ENCODE data around the gene PI4KA.

The PI4KA gene

DNA sequence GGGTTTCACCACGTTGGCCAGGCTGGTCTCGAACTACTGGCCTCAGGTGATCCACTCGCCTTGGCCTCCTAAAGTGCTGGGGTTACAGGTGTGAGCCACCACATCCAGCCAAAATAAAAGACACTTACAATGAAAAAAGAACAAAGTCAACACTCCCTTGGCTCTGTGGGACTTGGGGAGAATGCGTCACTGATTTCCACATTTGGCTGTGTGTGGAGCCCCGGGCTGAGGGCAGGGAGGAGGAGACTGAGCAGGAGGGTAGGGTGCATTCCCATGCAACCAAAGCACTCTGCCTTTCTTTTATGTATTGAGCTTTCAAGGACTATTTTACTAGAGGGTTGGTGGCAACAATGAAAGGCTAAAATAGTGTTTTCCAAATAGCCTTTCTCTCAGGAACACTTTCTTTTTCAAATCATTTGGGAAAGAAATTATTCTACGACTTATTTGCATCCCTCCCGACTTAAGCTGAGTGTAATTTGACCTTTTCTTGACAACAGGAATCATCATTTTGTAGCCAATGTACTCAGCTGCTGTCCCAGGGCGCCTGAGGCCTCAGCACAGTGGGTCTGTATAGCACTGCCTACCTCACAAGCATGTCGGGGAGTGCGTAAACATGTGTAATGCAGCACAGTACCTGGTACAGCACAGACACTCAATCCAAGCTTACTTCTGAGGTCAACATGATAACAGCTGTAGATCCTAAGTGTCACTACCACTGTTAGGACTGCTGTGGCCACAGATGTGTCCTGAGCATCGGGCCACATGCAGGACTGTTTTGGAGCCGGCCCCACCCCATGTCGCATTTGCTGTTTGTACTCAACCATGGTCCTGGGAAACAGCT lies 94.8 kb downstream of the PI4KA start:
- Histone ChIP-seq H3K36me3 (ENCODE audit: control insufficient read depth, insufficient read depth, low read length, severe bottlenecking) (peaks cover 53% of the 10 kb centered on the region), H3K9ac (ENCODE audit: low read length) (no peak overlapping the region), H3K27me3 (replicated peaks; ENCODE audit: control insufficient read depth, insufficient read depth, low read length) (no peaks in the 10 kb centered on the region), H3K9me3 (ENCODE audit: control insufficient read depth, low read length) (no peaks in the 10 kb centered on the region), H3K4me1 (ENCODE audit: control insufficient read depth, insufficient read depth, low read length) (no peaks in the 10 kb centered on the region), H3K4me3 (ENCODE audit: low read length) (no peak overlapping the region)
- DNase-seq (ENCODE audit: low read depth), result no peak

DNA sequence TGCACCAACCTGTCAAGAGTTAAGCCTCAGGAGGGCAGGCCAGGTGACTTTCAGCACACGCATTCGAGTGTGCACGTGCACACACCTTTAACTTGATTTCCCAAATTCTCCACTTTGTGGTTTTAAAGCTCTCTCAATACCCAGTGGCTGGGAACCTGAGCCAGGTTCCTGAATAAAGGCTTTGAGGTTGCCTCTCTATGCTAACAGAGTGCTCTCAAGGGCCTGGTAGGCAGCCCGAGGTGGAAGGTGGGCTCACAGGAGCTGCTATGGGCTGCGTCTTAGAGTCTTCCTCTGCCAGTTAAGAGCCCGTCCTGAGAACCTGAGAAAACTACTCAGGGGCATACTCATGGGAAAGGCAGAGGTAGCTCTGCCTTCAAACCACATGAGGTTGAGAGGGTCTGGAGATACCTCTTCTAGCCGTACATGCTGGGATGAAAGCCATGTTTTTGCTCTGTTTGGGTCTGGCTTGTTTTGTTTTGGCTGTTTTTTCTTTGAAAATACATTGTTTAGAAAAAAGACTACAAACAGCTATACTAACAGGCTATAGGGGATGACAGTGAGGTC lies 96.3 kb downstream of the PI4KA start:
- peaks cover 59% of the 10 kb centered on the region for H3K36me3 ChIP-seq (ENCODE audit: control insufficient read depth, insufficient read depth, low read length, severe bottlenecking)

GRCh38 chr22:20761536-20761935 lies 97.1 kb downstream of the PI4KA start:
- Histone ChIP-seq H3K9me3 (ENCODE audit: control insufficient read depth, low read length) (no peaks in the 10 kb centered on the region), H3K36me3 (ENCODE audit: control insufficient read depth, insufficient read depth, low read length, severe bottlenecking) (peaks cover 64% of the 10 kb centered on the region), H3K9ac (ENCODE audit: low read length) (no peak overlapping the region), H3K4me3 (ENCODE audit: low read length) (no peak overlapping the region), H3K27me3 (replicated peaks; ENCODE audit: control insufficient read depth, insufficient read depth, low read length) (no peaks in the 10 kb centered on the region), H3K4me1 (ENCODE audit: control insufficient read depth, insufficient read depth, low read length) (no peaks in the 10 kb centered on the region)
- peak; percentile 41 for DNase-seq (ENCODE audit: low read depth)

More for the DNA sequence above, 96.3 kb downstream of the PI4KA start:
- Histone ChIP-seq H3K4me1 (ENCODE audit: control insufficient read depth, insufficient read depth, low read length) (no peaks in the 10 kb centered on the region), H3K9me3 (ENCODE audit: control insufficient read depth, low read length) (no peaks in the 10 kb centered on the region), H3K9ac (ENCODE audit: low read length) (no peak overlapping the region), H3K4me3 (ENCODE audit: low read length) (no peak overlapping the region), H3K27me3 (replicated peaks; ENCODE audit: control insufficient read depth, insufficient read depth, low read length) (no peaks in the 10 kb centered on the region)
- DNase-seq (ENCODE audit: low read depth), result no peak

- H3K36me3 ChIP-seq (ENCODE audit: control insufficient read depth, insufficient read depth, low read length, severe bottlenecking), result peaks cover 58% of the 10 kb centered on the region
Measured at GRCh38 chr22:20760084-20760483, 98.5 kb downstream of the PI4KA start.

GRCh38 chr22:20758688-20759087 lies 99.9 kb downstream of the PI4KA start:
- no peak overlapping the region for H3K4me3 ChIP-seq (ENCODE audit: low read length)
- H3K9ac ChIP-seq (ENCODE audit: low read length), result no peak overlapping the region
- H3K9me3 ChIP-seq (ENCODE audit: control insufficient read depth, low read length), result no peaks in the 10 kb centered on the region
- H3K4me1 ChIP-seq (ENCODE audit: control insufficient read depth, insufficient read depth, low read length), result no peaks in the 10 kb centered on the region
- no peaks in the 10 kb centered on the region for H3K27me3 ChIP-seq (replicated peaks; ENCODE audit: control insufficient read depth, insufficient read depth, low read length)
- no peak for DNase-seq (ENCODE audit: low read depth)
- H3K36me3 ChIP-seq (ENCODE audit: control insufficient read depth, insufficient read depth, low read length, severe bottlenecking), result peaks cover 48% of the 10 kb centered on the region

More at GRCh38 chr22:20760084-20760483, 98.5 kb downstream of the PI4KA start:
- H3K9ac ChIP-seq (ENCODE audit: low read length), result no peak overlapping the region
- no peaks in the 10 kb centered on the region for H3K9me3 ChIP-seq (ENCODE audit: control insufficient read depth, low read length)
- DNase-seq (ENCODE audit: low read depth), result no peak
- no peaks in the 10 kb centered on the region for H3K27me3 ChIP-seq (replicated peaks; ENCODE audit: control insufficient read depth, insufficient read depth, low read length)
- H3K4me3 ChIP-seq (ENCODE audit: low read length), result no peak overlapping the region
- no peaks in the 10 kb centered on the region for H3K4me1 ChIP-seq (ENCODE audit: control insufficient read depth, insufficient read depth, low read length)

- Histone ChIP-seq H3K4me3 (ENCODE audit: low read length) (no peak overlapping the region), H3K36me3 (ENCODE audit: control insufficient read depth, insufficient read depth, low read length, severe bottlenecking) (peaks cover 52% of the 10 kb centered on the region), H3K9ac (ENCODE audit: low read length) (no peak overlapping the region), H3K4me1 (ENCODE audit: control insufficient read depth, insufficient read depth, low read length) (no peaks in the 10 kb centered on the region), H3K27me3 (replicated peaks; ENCODE audit: control insufficient read depth, insufficient read depth, low read length) (no peaks in the 10 kb centered on the region), H3K9me3 (ENCODE audit: control insufficient read depth, low read length) (no peaks in the 10 kb centered on the region)
- no peak for DNase-seq (ENCODE audit: low read depth)
Measured at GRCh38 chr22:20756846-20757245, 101.8 kb downstream of the PI4KA start.

GRCh38 chr22:20752873-20753272 lies 105.7 kb downstream of the PI4KA start:
- H3K9me3 ChIP-seq (ENCODE audit: control insufficient read depth, low read length), result no peaks in the 10 kb centered on the region
- H3K4me3 ChIP-seq (ENCODE audit: low read length), result no peak overlapping the region
- peaks cover 49% of the 10 kb centered on the region for H3K36me3 ChIP-seq (ENCODE audit: control insufficient read depth, insufficient read depth, low read length, severe bottlenecking)
- no peak for DNase-seq (ENCODE audit: low read depth)
- peaks cover 11% of the 10 kb centered on the region for H3K4me1 ChIP-seq (ENCODE audit: control insufficient read depth, insufficient read depth, low read length)
- H3K27me3 ChIP-seq (replicated peaks; ENCODE audit: control insufficient read depth, insufficient read depth, low read length), result no peaks in the 10 kb centered on the region
- no peak overlapping the region for H3K9ac ChIP-seq (ENCODE audit: low read length)

DNA sequence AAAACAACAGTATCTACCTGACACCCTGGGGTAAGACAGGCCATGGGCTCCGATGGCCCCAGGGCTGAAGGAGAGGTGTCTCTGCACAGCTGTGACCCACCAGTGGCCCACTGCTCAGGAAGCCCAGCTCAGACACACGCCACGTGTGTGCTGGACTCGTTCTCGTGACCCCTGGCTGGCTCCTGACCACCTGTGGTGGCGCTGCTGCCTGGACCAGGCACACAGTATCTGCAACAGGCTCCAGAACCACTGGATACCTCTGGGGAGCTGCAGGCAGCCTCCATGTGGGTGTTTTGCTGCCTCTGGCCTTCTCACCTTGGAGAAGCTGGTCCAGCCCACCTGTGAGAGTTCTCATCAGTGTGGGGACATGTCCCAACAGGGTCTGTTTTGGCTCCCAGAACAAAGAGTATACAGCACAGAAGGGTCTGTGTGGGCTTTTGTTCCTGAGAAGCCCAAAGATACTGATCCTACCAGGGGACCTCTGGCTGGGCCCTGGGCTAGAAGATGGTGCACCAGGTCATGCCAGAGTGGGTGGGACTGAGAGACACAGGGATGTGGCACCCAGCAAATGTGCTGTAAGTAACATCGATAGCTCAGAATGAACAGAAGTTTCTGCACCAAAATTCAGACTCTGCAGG lies 106.4 kb downstream of the PI4KA start:
- Histone ChIP-seq H3K36me3 (ENCODE audit: control insufficient read depth, insufficient read depth, low read length, severe bottlenecking) (peaks cover 48% of the 10 kb centered on the region), H3K9me3 (ENCODE audit: control insufficient read depth, low read length) (no peaks in the 10 kb centered on the region), H3K27me3 (replicated peaks; ENCODE audit: control insufficient read depth, insufficient read depth, low read length) (no peaks in the 10 kb centered on the region), H3K9ac (ENCODE audit: low read length) (no peak overlapping the region), H3K4me3 (ENCODE audit: low read length) (no peak overlapping the region), H3K4me1 (ENCODE audit: control insufficient read depth, insufficient read depth, low read length) (peaks cover 11% of the 10 kb centered on the region)
- DNase-seq (ENCODE audit: low read depth), result no peak

DNA sequence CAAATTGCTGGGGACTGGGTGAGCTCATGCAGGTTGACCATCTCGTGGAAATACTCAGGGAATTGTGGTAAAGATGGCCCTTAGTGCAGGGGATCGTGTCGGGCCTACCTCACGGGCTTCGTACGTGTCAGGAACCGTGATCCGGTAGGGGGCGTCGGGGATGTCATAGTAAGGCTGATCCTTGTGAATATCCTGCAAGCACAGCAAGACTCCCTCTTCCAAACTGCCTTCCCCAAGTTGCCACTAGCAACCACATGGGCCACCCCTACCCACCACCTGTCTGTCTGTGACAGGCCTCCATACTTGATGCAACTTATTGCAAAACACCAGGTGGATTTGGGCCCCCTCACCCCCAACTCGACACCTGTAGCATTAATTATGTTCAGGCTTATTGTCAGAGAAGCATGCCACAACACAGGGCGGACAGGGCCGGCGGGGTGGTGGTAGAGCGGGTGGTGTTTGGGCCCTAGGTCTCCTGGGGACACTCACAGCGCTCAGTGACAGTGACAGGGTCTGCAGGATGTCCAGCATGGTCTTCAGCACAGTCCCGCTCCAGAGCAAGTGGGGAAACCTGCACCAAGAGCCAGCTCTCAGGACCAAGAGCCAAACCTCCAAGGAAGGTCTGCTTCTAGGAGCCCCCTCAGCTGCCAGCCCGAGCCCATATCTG lies 107.3 kb downstream of the PI4KA start:
- Histone ChIP-seq H3K4me3 (ENCODE audit: low read length) (no peak overlapping the region), H3K9me3 (ENCODE audit: control insufficient read depth, low read length) (no peaks in the 10 kb centered on the region), H3K4me1 (ENCODE audit: control insufficient read depth, insufficient read depth, low read length) (peaks cover 11% of the 10 kb centered on the region), H3K9ac (ENCODE audit: low read length) (no peak overlapping the region), H3K36me3 (ENCODE audit: control insufficient read depth, insufficient read depth, low read length, severe bottlenecking) (peaks cover 52% of the 10 kb centered on the region), H3K27me3 (replicated peaks; ENCODE audit: control insufficient read depth, insufficient read depth, low read length) (no peaks in the 10 kb centered on the region)
- no peak for DNase-seq (ENCODE audit: low read depth)

DNA sequence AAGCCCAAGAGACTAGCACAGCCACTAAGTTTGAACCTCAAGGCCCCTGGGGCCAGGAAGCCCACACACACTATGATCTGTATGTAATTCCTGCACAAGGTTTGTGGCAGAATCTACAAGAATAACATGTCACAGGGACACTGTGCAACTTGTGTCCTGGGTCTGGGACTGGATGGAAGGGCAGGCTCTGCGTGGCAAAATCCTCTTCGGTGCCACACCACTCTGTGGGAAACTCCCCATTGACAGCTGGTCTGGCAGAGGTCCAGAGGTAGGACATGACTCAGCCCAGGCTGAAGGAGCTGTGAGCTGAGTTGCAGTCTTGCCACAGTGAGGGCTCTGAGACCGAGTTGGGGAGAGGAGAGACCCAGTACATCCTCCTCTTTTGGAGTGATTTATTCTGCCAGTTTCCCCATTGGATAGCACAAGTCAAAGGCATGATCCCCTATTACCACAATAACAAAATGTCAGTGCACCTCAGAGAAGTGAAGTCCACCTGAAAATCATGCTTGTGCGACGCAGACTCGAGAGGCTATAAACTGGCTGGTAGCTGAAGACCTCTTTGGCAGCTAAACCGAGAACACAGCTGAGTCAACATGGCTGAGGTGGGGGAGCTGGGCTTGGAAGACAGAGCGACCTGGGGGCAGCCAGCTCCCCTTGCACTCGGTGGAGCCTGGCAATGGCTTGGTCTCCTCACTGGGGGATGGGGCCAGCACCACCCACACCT lies 108.0 kb downstream of the PI4KA start:
- H3K27me3 ChIP-seq (replicated peaks; ENCODE audit: control insufficient read depth, insufficient read depth, low read length), result no peaks in the 10 kb centered on the region
- no peaks in the 10 kb centered on the region for H3K9me3 ChIP-seq (ENCODE audit: control insufficient read depth, low read length)
- no peak overlapping the region for H3K4me3 ChIP-seq (ENCODE audit: low read length)
- H3K36me3 ChIP-seq (ENCODE audit: control insufficient read depth, insufficient read depth, low read length, severe bottlenecking), result peaks cover 54% of the 10 kb centered on the region
- peak; percentile 86 for DNase-seq (ENCODE audit: low read depth)
- no peak overlapping the region for H3K9ac ChIP-seq (ENCODE audit: low read length)
- peaks cover 11% of the 10 kb centered on the region for H3K4me1 ChIP-seq (ENCODE audit: control insufficient read depth, insufficient read depth, low read length)
